IPS DF 4.7 (cell line): ENCODE results near the gene PLXNA4.

Experiments
- DNase-seq: peaks from one replicate; pipeline ENCODE4 v3.0.0-alpha.2; 2013; ENCODE audit warnings: low spot score; ENCODE audit errors: extremely low read depth

Gene PLXNA4

GRCh38 chr7:132565441-132565840, 10.8 kb downstream of the PLXNA4 start:
- DNase-seq: no peak

- DNase-seq: no peak
Measured at GRCh38 chr7:132564849-132565248, 11.4 kb downstream of the PLXNA4 start.

- no peak for DNase-seq
Measured at GRCh38 chr7:132564090-132564489, 12.2 kb downstream of the PLXNA4 start.

GRCh38 chr7:132562690-132563089, 13.6 kb downstream of the PLXNA4 start:
- no peak for DNase-seq

GRCh38 chr7:132561763-132562162, 14.5 kb downstream of the PLXNA4 start:
- DNase-seq: no peak

GRCh38 chr7:132560825-132561529, 15.3 kb downstream of the PLXNA4 start:
- DNase-seq: no peak

GRCh38 chr7:132560105-132560504, 16.2 kb downstream of the PLXNA4 start:
- no peak for DNase-seq

GRCh38 chr7:132558815-132559214, 17.5 kb downstream of the PLXNA4 start:
- DNase-seq: no peak

GRCh38 chr7:132557489-132558044, 18.7 kb downstream of the PLXNA4 start:
- DNase-seq: no peak

GRCh38 chr7:132554446-132554845, 21.8 kb downstream of the PLXNA4 start:
- DNase-seq: no peak

- DNase-seq: no peak
Measured at GRCh38 chr7:132553031-132553430, 23.2 kb downstream of the PLXNA4 start.

GRCh38 chr7:132551886-132552285, 24.4 kb downstream of the PLXNA4 start:
- DNase-seq: no peak

GRCh38 chr7:132551439-132551838, 24.8 kb downstream of the PLXNA4 start:
- no peak for DNase-seq

GRCh38 chr7:132548489-132549078, 27.7 kb downstream of the PLXNA4 start:
- no peak for DNase-seq

GRCh38 chr7:132547821-132548220, 28.4 kb downstream of the PLXNA4 start:
- DNase-seq: no peak

GRCh38 chr7:132546366-132547127, 29.7 kb downstream of the PLXNA4 start:
- no peak for DNase-seq

- no peak for DNase-seq
Measured at GRCh38 chr7:132545756-132546155, 30.5 kb downstream of the PLXNA4 start.

GRCh38 chr7:132544999-132545398, 31.3 kb downstream of the PLXNA4 start:
- no peak for DNase-seq

GRCh38 chr7:132544025-132544424, 32.2 kb downstream of the PLXNA4 start:
- DNase-seq: no peak

- DNase-seq: no peak
Measured at GRCh38 chr7:132542895-132543294, 33.4 kb downstream of the PLXNA4 start.

GRCh38 chr7:132541656-132542055, 34.6 kb downstream of the PLXNA4 start:
- peak; percentile 56 for DNase-seq

- DNase-seq: no peak
Measured at GRCh38 chr7:132537456-132538145, 38.7 kb downstream of the PLXNA4 start.
